ENCODE results near the gene NFATC1.

- TF ChIP-seq CTCF (IDR thresholded peaks at IDR 0.05) (no peak), EP300 (IDR thresholded peaks at IDR 0.05) (no peak)
Measured at GRCh38 chr18:79386547-79386946, 9.2 kb upstream of the NFATC1 start.
